Effector memory CD8-positive, alpha-beta T cell (primary cell): ENCODE data around the gene COG4.

Source experiments
- ATAC-seq: fragments of 150-1000 bp; cut with Tn5 transposase; replicated peaks from 2 replicates; pipeline ENCODE4 v1.10.0; 2021; ENCODE audit warnings: mild to moderate bottlenecking, moderate library complexity
- DNase-seq, 3 experiments: peaks; one replicate each; pipeline ENCODE4 v3.0.0; 2021
- H3K27ac Mint-ChIP-seq, 2 donors: one replicate each; pipeline ENCODE4 v1.8.0; 2022; ENCODE audit warnings: mild to moderate bottlenecking in 2 of 2, mixed read lengths in 2 of 2, moderate library complexity in 2 of 2
- H3K27me3 Mint-ChIP-seq, 2 donors: one replicate each; pipeline ENCODE4 v1.8.0; 2022; ENCODE audit warnings: mixed read lengths in 2 of 2
- H3K36me3 Mint-ChIP-seq: one replicate; pipeline ENCODE4 v1.8.0; 2022; ENCODE audit warnings: mild to moderate bottlenecking, moderate library complexity, mixed read lengths; ENCODE audit not compliant: insufficient read depth
- H3K4me1 Mint-ChIP-seq, 2 donors: one replicate each; pipeline ENCODE4 v1.8.0; 2022; ENCODE audit warnings: low read depth in 2 of 2, mixed read lengths in 2 of 2
- H3K4me3 Mint-ChIP-seq, 2 donors: one replicate each; pipeline ENCODE4 v1.8.0; 2022; ENCODE audit warnings: mild to moderate bottlenecking in 2 of 2, mixed read lengths in 2 of 2, moderate library complexity in 2 of 2
- H3K9me3 Mint-ChIP-seq, 2 donors: one replicate each; pipeline ENCODE4 v1.8.0; 2022; ENCODE audit warnings: mixed read lengths in 2 of 2

Gene COG4

DNA sequence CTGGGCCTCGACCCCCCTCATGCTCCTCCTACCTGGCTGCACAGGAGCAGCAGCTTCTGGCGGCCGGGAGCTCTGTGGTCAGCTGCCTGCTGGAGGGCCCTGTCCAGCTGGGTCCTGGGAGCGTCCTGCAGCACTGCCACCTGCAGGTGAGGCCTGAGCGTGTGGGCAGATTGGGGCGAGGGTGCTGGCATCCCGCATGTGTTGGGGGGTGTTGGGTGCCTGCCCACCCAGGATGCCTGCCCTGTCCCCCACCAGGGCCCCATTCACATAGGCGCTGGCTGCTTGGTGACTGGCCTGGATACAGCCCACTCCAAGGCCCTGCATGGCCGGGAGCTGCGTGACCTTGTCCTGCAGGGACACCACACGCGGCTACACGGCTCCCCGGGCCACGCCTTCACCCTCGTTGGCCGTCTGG, 52.4 kb downstream of the COG4 start:
- no peaks in the 10 kb centered on the region for H3K9me3 Mint-ChIP-seq
- no peak for DNase-seq
- no peak overlapping the region for H3K4me3 Mint-ChIP-seq
- H3K4me1 Mint-ChIP-seq, result peaks cover 0 to 4% of the 10 kb centered on the region in 2 donors
- H3K27ac Mint-ChIP-seq, result peak overlapping the region; percentile 83 to 85
- no peak for ATAC-seq
- no peaks in the 10 kb centered on the region for H3K27me3 Mint-ChIP-seq
- peaks cover 5% of the 10 kb centered on the region for H3K36me3 Mint-ChIP-seq

DNA sequence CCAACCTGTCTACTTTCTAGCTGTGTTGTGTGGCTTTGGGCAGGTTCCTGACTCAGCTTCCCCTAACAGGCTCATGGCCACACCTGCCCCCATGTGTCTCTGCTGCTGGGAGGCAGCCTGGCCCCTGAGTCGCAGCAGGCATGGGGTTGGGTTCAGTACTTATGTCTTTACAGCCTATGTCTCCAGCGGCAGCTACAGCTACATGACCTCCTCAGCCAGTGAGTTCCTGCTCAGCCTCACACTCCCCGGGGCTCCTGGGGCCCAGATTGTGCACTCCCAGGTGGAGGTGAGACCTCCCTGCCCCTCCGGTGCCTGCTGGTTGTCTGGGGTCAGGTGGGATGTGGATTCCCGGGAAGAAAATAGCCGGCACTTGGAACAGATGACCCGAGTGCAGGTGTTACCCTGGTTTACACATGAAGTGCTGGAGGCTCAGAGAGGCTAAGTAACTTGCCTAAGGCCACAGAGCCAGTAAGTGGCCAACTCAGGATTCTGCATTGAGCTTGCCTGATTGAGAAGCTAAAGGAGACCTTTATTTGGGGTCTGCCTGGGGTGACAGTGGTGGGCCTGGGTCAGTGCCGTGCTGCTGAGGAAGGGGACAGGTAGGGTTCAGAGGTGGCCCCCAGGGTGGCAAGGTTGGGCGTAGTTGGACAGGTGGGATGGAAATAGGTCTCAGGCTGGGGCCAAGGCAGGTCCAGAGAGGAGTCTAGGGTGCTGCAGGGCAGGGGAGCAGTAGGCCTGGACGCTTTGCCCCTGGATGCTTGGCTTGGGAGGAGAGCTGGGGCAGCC, 53.0 kb downstream of the COG4 start:
- H3K4me1 Mint-ChIP-seq, result peaks cover 0 to 4% of the 10 kb centered on the region in 2 donors
- H3K27ac Mint-ChIP-seq, result peak overlapping the region; percentile 83 to 85

DNA sequence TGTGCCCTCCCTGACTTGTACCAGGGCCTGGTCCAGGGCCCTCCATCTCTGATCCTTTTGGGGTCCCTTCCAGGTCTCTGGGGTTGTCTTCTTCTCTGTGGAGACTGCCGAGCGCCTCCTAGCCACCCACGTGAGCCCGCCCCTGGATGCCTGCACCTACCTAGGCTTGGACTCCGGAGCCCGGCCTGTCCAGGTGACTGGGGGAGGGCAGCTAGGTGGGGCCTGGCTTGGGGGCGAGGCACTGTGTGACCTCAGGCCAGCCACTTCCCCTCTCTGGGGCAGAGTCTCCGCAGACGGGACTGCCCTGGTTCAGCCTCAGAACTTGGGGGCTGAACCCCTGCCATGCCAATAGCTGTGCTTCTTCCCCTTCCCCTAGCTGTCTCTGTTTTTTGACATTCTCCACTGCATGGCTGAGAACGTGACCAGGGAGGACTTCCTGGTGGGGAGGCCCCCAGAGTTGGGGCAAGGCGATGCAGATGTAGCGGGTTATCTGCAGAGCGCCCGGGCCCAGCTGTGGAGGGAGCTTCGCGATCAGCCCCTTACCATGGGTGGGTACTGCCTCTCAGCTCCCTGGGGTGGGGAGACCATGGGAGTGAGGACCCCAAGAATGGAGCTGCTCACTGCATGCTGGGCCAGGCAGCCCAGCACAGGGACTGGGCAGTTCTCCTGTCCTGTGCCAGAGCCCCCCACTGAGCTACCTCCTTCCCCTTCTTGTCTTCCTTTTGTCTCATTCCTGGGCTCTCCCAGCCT, 54.4 kb downstream of the COG4 start:
- Mint-ChIP-seq H3K9me3 (no peaks in the 10 kb centered on the region), H3K27me3 (no peaks in the 10 kb centered on the region), H3K27ac (no peak overlapping the region), H3K4me3 (no peak overlapping the region), H3K36me3 (peaks cover 14% of the 10 kb centered on the region), H3K4me1 (peaks cover 0 to 4% of the 10 kb centered on the region in 2 donors)
- ATAC-seq (no peak), DNase-seq (no peak)

More for the DNA sequence above, 53.0 kb downstream of the COG4 start:
- Mint-ChIP-seq H3K36me3 (peaks cover 5% of the 10 kb centered on the region), H3K27me3 (no peaks in the 10 kb centered on the region), H3K9me3 (no peaks in the 10 kb centered on the region), H3K4me3 (no peak overlapping the region)
- DNase-seq, result no peak
- ATAC-seq, result no peak

DNA sequence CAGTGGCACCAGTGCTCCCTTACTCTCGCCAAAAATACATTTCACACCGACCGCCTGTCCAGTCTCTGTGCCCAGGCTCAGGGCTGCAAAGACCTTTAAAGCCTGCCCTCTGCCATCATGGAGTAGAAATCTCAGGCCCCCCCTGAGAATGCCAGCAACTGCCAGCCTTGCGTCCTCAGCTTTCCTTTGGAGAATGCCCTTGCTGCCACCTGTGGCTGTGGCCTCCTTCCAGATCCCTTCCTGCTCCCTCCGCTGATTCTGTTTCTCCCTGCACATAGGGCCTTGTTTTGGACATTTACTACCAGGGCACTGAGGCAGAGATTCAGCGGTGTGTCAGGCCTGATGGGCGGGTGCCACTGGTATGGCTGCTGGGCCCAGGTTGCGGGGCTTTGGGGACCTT, 55.7 kb downstream of the COG4 start:
- Mint-ChIP-seq H3K27me3 (no peaks in the 10 kb centered on the region), H3K36me3 (peaks cover 12% of the 10 kb centered on the region), H3K4me3 (no peak overlapping the region), H3K27ac (peak overlapping the region in 1 of 2 donors; percentile 60), H3K9me3 (no peaks in the 10 kb centered on the region), H3K4me1 (peaks cover 0 to 4% of the 10 kb centered on the region in 2 donors)
- no peak for DNase-seq
- ATAC-seq, result no peak

DNA sequence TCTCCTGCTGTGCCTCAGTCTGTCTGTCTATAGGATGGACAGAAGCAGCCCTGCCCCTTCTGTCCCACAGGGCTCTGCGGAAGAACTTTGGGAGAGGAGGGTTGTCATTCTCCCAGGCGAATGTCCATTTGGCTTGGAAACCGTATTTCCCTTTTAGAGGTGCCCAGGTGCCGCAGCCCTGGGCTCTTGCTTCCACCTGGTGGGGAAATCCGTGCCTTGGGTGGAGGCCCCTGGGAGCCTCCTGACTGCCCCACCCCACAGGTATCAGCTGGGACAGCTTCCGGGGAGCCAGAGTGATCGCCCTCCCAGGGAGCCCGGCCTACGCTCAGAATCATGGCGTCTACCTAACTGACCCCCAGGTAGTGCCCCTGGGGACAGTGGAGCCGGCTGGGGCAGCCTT, 56.2 kb downstream of the COG4 start:
- Mint-ChIP-seq H3K27me3 (no peaks in the 10 kb centered on the region), H3K9me3 (no peaks in the 10 kb centered on the region), H3K4me1 (peaks cover 0 to 4% of the 10 kb centered on the region in 2 donors), H3K4me3 (no peak overlapping the region), H3K36me3 (peaks cover 12% of the 10 kb centered on the region), H3K27ac (no peak overlapping the region)
- ATAC-seq (no peak), DNase-seq (no peak)

DNA sequence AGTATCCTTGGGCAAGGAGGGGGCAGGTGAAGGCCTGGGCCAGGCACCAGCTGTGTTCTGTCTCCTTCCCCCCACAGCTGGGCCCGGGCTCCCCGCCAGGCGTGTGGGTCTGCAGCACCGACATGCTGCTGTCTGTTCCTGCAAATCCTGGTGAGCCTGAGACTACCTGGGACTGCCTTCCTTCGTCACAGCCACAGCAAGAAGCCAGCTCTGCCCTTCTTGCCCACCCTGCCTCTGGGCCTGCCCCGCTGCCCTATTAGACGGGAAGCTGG, 56.6 kb downstream of the COG4 start:
- DNase-seq (no peak), ATAC-seq (no peak)
- Mint-ChIP-seq H3K4me3 (no peak overlapping the region), H3K4me1 (peaks cover 0 to 5% of the 10 kb centered on the region in 2 donors), H3K27ac (no peak overlapping the region), H3K27me3 (no peaks in the 10 kb centered on the region), H3K9me3 (no peaks in the 10 kb centered on the region), H3K36me3 (peaks cover 12% of the 10 kb centered on the region)

DNA sequence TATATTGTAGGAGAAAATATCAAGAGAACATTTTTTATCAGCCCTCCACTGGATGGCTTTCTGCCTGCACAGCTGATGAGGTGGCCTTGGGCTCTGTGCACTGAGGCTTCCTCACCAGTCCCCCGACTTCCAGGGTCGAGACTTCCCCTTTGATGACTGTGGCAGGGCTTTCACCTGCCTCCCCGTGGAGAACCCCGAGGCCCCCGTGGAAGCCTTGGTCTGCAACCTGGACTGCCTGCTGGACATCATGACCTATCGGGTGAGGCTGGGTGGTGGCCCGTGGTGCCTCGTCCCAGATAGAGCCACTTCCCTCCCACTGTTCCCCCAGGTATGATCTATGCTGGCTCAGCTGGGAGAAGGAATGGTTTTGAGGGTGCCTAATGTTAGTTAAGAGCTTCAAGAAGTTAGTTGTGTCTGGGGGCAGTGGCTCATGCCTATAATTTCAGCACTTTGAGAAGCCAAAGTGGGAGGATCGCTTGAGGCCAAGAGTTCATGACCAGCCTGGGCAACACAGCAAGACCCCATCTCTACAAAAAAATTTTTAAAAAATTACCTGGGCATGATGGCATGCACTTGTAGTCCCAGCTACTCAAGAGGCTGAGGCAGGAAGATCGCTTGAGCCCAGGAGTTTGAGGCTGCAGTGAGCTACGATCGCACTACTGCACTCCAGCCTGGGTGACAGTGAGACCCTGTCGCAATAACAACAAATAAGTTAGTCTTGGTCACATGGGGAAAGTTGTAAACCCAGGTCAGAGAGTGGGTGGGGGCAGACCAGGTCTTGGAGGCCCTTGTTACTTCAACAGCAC, 57.2 kb downstream of the COG4 start:
- H3K4me3 Mint-ChIP-seq, result no peak overlapping the region
- ATAC-seq (no peak), DNase-seq (no peak)
- H3K4me1 Mint-ChIP-seq, result peaks cover 0 to 7% of the 10 kb centered on the region in 2 donors
- H3K27ac Mint-ChIP-seq, result no peak overlapping the region
- H3K9me3 Mint-ChIP-seq, result no peaks in the 10 kb centered on the region
- H3K36me3 Mint-ChIP-seq, result peaks cover 12% of the 10 kb centered on the region
- H3K27me3 Mint-ChIP-seq, result no peaks in the 10 kb centered on the region

DNA sequence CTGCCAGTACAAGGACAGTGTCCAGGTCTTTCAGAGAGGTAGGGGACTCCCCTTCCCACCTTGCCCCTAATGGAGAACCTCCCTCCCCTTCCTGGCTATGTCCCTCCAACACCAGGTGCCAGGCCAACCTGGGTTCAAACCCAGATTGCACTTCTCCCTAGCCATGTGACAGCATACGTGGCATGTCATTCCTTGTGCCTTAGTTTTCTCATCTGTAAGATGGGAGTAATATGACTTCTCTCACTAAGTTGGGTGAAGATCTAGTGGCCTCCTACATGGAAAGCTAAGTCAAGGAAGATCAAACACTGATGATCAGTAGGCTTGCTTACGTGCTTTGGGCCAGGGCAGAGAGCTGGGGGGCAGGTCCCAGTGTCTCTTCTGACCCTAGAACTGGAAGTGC, 60.1 kb downstream of the COG4 start:
- Mint-ChIP-seq H3K4me3 (no peak overlapping the region), H3K9me3 (no peaks in the 10 kb centered on the region), H3K27me3 (no peaks in the 10 kb centered on the region), H3K36me3 (peaks cover 15% of the 10 kb centered on the region), H3K27ac (no peak overlapping the region), H3K4me1 (peaks cover 0 to 3% of the 10 kb centered on the region in 2 donors)
- ATAC-seq (no peak), DNase-seq (no peak)

DNA sequence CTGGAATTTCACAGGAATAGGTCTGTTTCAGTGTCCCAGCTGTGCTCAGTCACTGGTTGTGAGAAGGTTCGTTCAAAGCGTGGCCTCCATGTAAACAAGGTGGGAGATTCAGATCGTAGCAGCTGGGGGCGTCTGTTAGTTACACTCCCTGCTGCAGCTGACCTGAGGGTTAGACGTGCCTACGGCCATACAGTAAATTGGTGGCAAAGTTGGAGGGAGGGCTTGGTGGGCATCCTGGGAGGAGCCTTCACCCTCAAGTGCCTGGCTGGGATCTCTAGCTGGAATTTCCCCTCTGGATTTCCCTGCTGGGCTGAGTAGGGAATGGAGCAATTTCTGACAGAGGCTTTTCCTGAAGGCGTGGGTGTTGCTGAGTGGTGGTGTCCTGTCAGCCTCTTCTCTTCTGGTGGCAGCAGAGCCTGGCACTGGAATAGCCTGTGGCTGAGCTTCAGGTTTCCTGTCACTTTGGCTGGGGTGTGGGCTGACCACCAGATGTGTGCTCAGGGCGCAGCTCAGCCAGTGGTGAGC, 62.6 kb downstream of the COG4 start:
- H3K27ac Mint-ChIP-seq, result no peak overlapping the region
- H3K36me3 Mint-ChIP-seq, result peaks cover 15% of the 10 kb centered on the region
- peaks cover 4 to 5% of the 10 kb centered on the region in 2 donors for H3K4me1 Mint-ChIP-seq
- H3K4me3 Mint-ChIP-seq, result no peak overlapping the region
- ATAC-seq (no peak), DNase-seq (no peak)
- no peaks in the 10 kb centered on the region for H3K27me3 Mint-ChIP-seq
- H3K9me3 Mint-ChIP-seq, result no peaks in the 10 kb centered on the region

DNA sequence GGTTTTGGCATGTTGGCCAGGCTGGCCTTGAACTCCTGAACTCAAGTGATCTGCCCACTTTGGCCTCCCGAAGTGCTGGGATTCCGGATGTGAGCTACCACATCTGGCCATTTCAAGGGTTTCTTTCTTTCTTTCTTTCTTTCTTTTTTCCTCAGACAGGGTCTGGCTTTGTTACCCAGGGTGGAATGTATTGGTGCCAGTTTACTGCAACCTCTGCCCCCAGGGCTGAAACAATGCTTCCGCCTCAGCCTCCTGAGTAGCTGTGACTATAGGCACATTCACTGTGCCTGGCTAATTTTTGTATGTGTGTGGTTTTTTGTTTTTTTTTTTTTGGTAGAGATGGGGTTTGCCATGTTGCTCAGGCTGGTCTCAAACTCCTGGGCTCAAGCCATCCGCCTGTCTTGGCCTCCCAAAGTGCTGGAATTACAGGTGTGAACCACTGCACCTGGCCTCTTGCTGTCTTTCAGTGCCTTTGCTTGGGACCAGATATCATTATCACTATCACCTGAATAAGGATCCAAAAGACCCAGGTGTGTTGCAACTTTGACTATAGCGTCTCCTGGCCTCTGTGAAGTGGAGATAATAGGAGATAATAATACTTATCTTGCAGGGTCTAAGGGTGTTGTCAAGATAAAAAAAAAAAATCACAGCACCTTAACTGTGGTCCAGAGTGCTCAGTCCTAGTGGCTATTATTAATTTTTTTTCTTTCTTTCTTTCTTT, 65.7 kb downstream of the COG4 start:
- Mint-ChIP-seq H3K9me3 (no peaks in the 10 kb centered on the region), H3K4me3 (no peak overlapping the region), H3K27ac (no peak overlapping the region), H3K27me3 (no peaks in the 10 kb centered on the region), H3K36me3 (peaks cover 3% of the 10 kb centered on the region), H3K4me1 (peaks cover 15 to 20% of the 10 kb centered on the region in 2 donors)
- ATAC-seq (no peak), DNase-seq (no peak)

DNA sequence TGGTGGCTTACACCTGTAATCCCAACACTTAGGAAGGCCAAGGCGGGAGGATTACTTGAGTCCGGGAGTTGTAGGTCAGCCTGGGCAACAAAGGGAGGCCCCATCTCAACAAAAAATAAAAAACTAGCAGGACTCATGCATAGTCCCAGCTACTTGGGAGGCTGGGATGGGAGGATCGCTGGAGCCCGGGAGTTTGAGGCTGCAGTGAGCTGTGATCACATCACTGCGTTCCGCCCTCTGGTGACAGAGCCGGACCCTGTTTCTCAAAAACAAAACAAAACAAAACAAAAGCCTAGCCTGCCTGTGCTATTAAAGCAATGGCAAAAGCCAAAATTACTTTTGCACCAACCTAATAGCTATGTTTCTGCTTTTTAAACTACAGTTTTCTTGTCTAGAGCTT, 67.4 kb downstream of the COG4 start:
- H3K36me3 Mint-ChIP-seq, result peaks cover under 1% of the 10 kb centered on the region
- H3K27me3 Mint-ChIP-seq, result no peaks in the 10 kb centered on the region
- ATAC-seq (no peak), DNase-seq (no peak)
- no peak overlapping the region for H3K27ac Mint-ChIP-seq
- peaks cover 12 to 20% of the 10 kb centered on the region in 2 donors for H3K4me1 Mint-ChIP-seq
- peak overlapping the region in 1 of 2 donors; percentile 85 for H3K4me3 Mint-ChIP-seq
- no peaks in the 10 kb centered on the region for H3K9me3 Mint-ChIP-seq

DNA sequence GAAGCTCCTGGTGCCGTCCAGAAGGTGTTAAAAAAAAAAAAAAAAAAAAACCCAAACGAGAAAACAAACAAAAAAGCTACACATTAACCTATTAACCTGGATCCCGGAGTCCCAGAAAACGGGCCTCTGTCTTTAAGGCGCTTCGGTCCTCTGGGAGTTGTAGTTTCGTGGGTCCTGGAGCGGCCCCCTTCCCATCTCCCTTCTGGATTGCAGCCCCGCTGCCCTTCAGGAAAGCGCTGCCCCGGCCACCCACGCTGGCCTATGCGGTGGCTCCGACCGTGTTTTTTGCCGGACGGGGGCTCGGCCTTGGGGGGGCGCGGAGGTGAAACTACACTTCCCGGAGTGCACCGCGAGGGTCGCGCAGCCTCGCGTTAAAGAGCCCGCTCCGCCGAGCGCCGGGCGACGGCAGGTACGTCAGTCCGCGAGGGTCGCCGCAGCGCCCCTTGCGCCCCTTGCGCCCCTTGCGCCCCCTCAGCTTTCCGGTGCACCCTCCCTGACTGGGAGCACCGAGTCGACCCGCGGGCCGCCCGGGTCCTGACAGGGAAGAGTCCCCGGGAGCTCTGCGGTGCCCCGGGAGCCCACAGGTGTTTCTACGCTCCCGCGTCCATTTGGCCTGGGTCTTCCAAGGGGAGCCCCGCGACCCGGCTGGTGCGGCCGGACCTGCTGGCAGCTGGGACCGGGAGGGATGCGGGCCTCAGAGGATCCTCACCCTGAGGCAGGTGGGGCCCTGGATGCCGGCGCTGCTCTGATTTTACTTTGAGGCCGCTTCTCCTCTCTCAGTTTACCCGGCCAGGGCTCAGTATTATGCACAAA, 68.9 kb downstream of the COG4 start, which contains the start of gene FCSK:
FCSK (plus strand) TSS at position 374 of the 813 bp plus-strand sequence. CDS start 8,596 bp downstream, outside the sequence.
- Mint-ChIP-seq H3K4me1 (peaks cover 15 to 20% of the 10 kb centered on the region in 2 donors), H3K36me3 (no peaks in the 10 kb centered on the region), H3K27ac (peak within 1 kb of the TSS; percentile 89 to 92), H3K9me3 (no peaks in the 10 kb centered on the region), H3K4me3 (peak within 1 kb of the TSS; percentile 85 to 94), H3K27me3 (no peaks in the 10 kb centered on the region)
- peak; percentile 54 to 72 (median 57) for DNase-seq
- peak; percentile 92 for ATAC-seq
